SIG-M5 (cell line): ENCODE data around the gene TMCC1.
"Not testable (repeated sequence)": the region's sequence is repeated elsewhere in the genome, so short reads cannot be mapped to it uniquely, and the experiment has no call there.

ENCODE experiments used
- DNase-seq: peaks from one replicate; lab custom pipeline; 2025; lab: John Stamatoyannopoulos, UW

The TMCC1 gene

DNA sequence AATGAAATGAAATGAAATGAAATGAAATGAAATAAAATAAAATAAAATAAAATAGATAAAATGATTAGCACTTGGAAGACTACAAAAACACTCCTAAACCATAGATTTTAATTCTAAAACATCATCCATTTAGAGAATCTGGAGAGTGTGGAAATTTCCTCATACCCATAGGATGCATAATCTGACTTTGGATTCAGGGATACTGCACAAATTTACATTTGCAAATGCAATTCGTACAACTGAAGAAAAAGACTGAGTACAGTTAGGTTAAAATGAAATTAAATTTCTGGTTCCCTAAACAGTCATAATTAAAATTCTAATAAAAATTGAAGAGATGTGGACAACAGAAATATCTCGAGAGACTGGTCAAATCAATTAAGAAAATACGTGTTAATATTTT is 122.9 kb downstream of the TMCC1 start:
- DNase-seq: no peak

DNA sequence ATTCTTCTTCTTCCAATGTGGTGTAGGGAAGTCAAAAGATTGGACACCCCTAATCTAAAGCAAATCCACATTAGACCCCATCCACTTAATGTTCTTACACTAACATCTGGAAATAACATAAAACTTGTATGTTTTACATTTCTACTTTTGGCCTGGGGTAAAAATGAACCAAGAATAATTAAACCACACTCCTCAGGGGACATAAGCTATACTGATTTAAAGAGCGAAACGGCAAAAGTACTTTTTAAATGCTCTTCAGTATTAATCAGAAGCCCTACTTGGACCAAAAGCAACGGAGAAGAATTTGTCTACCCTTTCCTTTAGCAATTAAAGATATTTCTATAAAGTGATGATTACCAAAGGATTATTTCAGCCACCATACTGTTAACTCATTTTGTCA is 123.9 kb downstream of the TMCC1 start:
- no peak for DNase-seq

DNA sequence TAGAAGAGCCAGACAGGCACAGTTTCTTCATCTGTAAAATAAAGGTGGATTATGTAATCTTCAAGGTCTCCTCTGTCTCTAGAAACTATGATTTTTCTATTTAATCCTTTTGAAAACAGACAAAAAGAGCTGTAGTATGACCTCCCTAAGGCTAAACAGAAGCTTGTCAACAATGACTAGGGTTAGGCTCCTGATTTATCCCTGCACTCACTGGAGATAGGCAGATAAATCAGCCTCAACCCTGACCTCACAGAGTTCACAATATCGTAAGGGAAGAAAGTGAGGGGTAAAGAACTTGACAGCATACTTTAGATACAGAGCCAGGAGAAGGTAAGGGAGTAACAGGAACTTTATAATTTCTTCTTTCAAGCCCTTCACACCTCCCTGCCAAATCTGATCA is 124.8 kb downstream of the TMCC1 start:
- no peak for DNase-seq

- no peak for DNase-seq
Measured at GRCh38 chr3:129766135-129766534, 127.4 kb downstream of the TMCC1 start.

GRCh38 chr3:129764090-129764489 is 129.4 kb downstream of the TMCC1 start:
- no peak for DNase-seq

DNA sequence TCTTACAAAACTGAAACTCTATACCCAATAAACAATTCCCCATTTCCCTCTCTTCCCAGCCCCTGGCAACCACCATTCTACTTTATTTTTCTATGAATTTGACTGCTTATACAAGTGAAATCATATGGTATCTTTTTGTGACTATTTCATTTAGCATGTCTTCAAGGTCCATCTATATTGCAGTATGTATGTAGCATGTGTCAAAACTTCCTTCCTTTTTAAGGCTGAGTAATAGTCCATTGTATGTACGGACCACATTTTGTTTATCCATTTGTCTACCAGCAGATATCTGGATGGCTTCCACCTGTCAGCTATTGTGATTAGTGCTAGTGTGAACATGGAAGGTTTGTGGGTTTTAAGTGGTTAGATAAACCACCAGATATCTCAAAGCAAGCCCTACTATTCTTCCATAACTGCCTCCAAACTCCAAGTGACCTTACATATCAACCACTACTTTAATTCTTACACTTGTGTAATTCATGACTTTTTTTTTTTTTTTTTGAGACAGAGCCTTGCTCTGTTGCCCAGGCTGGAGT is 134.7 kb downstream of the TMCC1 start:
- DNase-seq: no peak

GRCh38 chr3:129758306-129758705 is 135.2 kb downstream of the TMCC1 start:
- no peak for DNase-seq

- no peak for DNase-seq
Measured at GRCh38 chr3:129756871-129757270, 136.6 kb downstream of the TMCC1 start.

DNA sequence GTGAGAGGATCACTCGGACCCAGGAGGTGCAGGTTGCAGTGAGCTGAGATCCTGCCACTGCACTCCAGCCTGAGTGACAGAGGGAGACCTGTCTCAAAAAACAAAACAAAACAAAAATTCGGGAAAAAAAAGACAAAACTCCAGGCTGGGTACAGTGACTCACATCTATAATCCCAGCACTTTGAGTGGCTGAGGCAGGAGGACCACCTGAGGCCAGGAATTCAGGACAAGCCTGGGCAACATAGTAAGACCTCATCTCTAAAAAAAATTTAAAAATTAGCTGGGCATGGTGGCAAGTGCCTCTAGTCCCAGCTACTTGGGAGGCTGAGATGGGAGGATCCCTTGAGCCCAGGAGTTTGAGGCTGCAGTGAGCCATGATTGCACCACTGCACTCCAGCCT is 142.4 kb downstream of the TMCC1 start:
- not testable (repeated sequence) for DNase-seq

- no peak for DNase-seq
Measured at GRCh38 chr3:129749692-129750091, 143.8 kb downstream of the TMCC1 start.

GRCh38 chr3:129747992-129748391 is 145.5 kb downstream of the TMCC1 start:
- no peak for DNase-seq

DNA sequence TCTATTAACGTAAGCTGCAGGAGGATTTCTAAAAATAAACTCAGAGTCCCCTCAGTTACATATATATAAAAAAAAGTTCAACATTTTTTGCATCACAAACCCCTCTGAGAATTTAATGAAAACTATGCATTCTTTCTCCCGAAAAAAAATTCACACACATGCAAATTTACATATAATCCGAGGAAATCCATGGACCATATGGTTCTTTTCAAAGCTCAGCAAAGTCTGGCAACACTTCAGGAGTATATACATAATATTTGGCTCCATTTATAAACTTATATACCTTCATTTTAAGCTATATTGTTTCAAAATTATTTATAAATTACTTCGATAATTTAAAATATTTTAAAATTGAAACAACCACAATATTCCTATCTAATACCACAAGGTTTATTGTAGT is 146.4 kb downstream of the TMCC1 start:
- no peak for DNase-seq

- DNase-seq: no peak
Measured at GRCh38 chr3:129746629-129747028, 146.9 kb downstream of the TMCC1 start.

GRCh38 chr3:129745253-129745652 is 148.3 kb downstream of the TMCC1 start:
- no peak for DNase-seq

- DNase-seq: no peak
Measured at GRCh38 chr3:129741794-129742193, 151.7 kb downstream of the TMCC1 start.

DNA sequence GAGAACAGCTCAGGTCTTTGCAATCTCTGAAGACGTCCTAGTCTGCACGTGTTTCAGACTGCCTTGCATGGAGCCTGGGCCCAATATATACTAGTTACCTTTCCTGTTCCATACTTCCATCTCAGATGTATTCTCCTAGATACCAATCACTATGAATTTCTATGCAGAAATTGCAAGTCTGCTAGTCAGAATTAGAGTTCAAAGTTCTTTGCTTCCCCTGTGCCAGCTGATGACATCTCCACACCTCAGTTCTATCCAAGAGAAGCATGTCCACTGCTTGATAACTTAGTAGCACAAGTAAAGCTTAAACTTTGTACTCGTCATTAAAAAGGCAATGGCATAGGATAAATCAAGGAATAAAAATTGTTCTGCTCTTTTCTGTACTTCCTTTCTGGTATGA is 153.4 kb downstream of the TMCC1 start:
- no peak for DNase-seq

DNA sequence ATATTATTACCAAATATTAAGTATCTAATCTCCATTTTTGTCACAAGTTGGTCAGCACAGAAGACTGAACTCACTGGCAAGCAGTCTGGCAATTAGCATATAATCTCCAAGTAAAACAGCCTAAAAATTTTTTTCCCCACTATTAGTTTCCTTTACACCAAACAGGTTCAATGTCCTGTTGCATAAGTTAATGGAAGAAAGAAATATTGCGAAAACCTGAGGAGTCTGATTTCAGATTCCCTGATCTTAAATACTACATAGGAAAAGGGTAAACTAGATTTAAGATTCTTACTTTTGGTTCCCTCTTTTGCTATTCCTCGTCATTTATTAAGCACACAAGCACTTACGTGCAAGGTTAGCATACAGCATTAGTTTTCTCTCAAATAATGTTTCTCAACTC is 153.9 kb downstream of the TMCC1 start:
- no peak for DNase-seq

GRCh38 chr3:129738172-129738571 is 155.3 kb downstream of the TMCC1 start:
- no peak for DNase-seq

GRCh38 chr3:129736070-129736469 is 157.4 kb downstream of the TMCC1 start:
- DNase-seq: no peak

DNA sequence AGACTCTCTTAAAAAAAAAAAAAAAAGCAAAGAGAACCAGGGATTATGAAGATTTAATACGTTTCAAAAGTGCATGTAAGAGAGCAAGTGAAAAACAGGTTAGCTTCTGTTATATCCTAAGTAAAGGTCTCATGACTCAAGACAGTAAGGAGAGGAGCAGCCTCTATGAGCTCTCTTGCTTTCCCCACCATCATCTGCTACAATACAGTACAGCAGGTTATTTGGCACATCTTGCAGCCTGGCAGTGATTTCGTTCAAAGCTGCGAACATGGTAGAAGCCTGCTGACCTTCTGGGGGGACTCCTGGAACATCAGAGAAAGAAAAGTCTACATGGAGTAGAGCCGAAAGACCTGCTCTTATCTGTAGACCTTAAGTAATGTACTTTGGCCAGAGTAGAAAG is 157.9 kb downstream of the TMCC1 start:
- DNase-seq: no peak

DNA sequence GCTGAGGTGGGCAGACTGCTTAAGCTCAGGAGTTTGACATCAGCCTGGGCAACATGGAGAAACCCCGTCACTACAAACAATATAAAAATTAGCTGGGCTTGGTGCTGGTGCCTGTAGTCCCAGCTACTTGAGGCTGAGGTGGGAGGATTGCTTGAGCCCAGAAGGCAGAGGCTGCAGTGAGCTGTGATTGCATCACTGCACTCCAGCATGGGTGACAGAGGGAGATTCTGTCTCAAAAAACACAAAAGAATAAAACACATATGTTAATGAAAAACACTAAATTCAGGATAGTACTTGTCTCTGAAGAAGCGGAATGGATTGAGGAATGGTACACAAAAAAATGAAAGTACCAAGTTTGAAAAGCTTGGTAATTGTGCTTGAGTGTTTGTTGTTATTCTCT is 159.1 kb downstream of the TMCC1 start:
- DNase-seq: no peak

- no peak for DNase-seq
Measured at GRCh38 chr3:129732200-129732876, 161.2 kb downstream of the TMCC1 start.

- DNase-seq: no peak
Measured at GRCh38 chr3:129727707-129728106, 165.8 kb downstream of the TMCC1 start.
